IMR-90 (cell line): ENCODE results near the gene PLB1. TPM values are rescaled to one million over a fixed set of nuclear protein-coding genes. Genes with fewer than 3 reads are reported as not detected.

Experiments used
- ATAC-seq: fragments of 200-7000 bp; cut with Tn5 transposase; 2 replicates; pipeline ENCODE4 v1.9.1; 2020; ENCODE audit warnings: low read depth, mild to moderate bottlenecking, moderate library complexity
- BruUV-seq: library from RNA; stranded (reverse); fragments of 400-500 nt; replicated peaks from 2 replicates; lab custom pipeline; 2021; lab: Mats Ljungman, UMichigan
- CTCF ChIA-PET: fragments of 300-600 bp; formaldehyde crosslinking; extraction: SDS; loops from one replicate; lab custom pipeline; 2021; ENCODE audit warnings: antibody characterized with exemption; lab: Yijun Ruan, JAX
- POLR2A ChIA-PET: fragments of 300-600 bp; sonication (Branson Sonifier 250); formaldehyde crosslinking; loops from one replicate; lab custom pipeline; 2022; ENCODE audit warnings: antibody characterized with exemption; ENCODE audit not compliant: unreplicated experiment; lab: Charles Lee
- DNase-seq: peaks from one replicate; pipeline ENCODE4 v3.0.0; 2013
- H2AFZ ChIP-seq: replicated peaks from 2 replicates; pipeline ENCODE3; 2013; ENCODE audit warnings: low read length, mild to moderate bottlenecking; ENCODE audit not compliant: poor library complexity
- H2AK5ac ChIP-seq: 2 replicates; pipeline ENCODE4 v1.6.1; 2013; ENCODE audit warnings: low read depth, low read length, inconsistent platforms
- H2AK9ac ChIP-seq: replicated peaks from 2 replicates; pipeline ENCODE3; 2013; ENCODE audit warnings: mild to moderate bottlenecking, low read depth, low read length, moderate library complexity; ENCODE audit not compliant: poor library complexity
- H2BK120ac ChIP-seq: 2 replicates; pipeline ENCODE4 v1.6.1; 2013; ENCODE audit warnings: low read depth, low read length, inconsistent platforms
- H2BK15ac ChIP-seq: 3 replicates; pipeline ENCODE4 v1.6.1; 2013; ENCODE audit warnings: low read depth, low read length, inconsistent platforms
- H2BK20ac ChIP-seq: 2 replicates; pipeline ENCODE4 v1.6.1; 2013; ENCODE audit warnings: low read depth, mild to moderate bottlenecking, inconsistent platforms, low read length, moderate library complexity
- H2BK5ac ChIP-seq: 2 replicates; pipeline ENCODE4 v1.6.1; 2013; ENCODE audit warnings: mild to moderate bottlenecking, low read depth, low read length, inconsistent platforms; ENCODE audit not compliant: poor library complexity, severe bottlenecking
- H3K14ac ChIP-seq: replicated peaks from 2 replicates; pipeline ENCODE4 v1.6.1; 2013; ENCODE audit warnings: low read depth, low read length, inconsistent platforms
- H3K18ac ChIP-seq: 2 replicates; pipeline ENCODE4 v1.6.1; 2013; ENCODE audit warnings: low read depth, low read length, control low read depth
- H3K23ac ChIP-seq: 2 replicates; pipeline ENCODE4 v1.6.1; 2013; ENCODE audit warnings: low read depth, low read length, inconsistent platforms
- H3K27ac ChIP-seq: 2 replicates; pipeline ENCODE4 v1.5.1; 2013; ENCODE audit warnings: mild to moderate bottlenecking, control low read depth, low read length; ENCODE audit not compliant: insufficient read depth
- H3K27me3 ChIP-seq: 2 replicates; pipeline ENCODE4 v1.6.1; 2013; ENCODE audit warnings: low read length; ENCODE audit not compliant: control insufficient read depth, insufficient read depth
- H3K36me3 ChIP-seq: 2 replicates; pipeline ENCODE4 v1.6.1; 2013; ENCODE audit warnings: low read length, mixed read lengths; ENCODE audit not compliant: control insufficient read depth, insufficient read depth
- H3K4ac ChIP-seq: 2 replicates; pipeline ENCODE4 v1.6.1; 2013; ENCODE audit warnings: low read depth, low read length, inconsistent platforms
- H3K4me1 ChIP-seq: 2 replicates; pipeline ENCODE4 v1.6.1; 2013; ENCODE audit warnings: low read length, mixed read lengths; ENCODE audit not compliant: control insufficient read depth, insufficient read depth
- H3K4me2 ChIP-seq: 2 replicates; pipeline ENCODE4 v1.6.1; 2013; ENCODE audit warnings: low read depth, mild to moderate bottlenecking, control low read depth, low read length, moderate library complexity
- H3K4me3 ChIP-seq: 2 replicates; pipeline ENCODE4 v1.5.1; 2013; ENCODE audit warnings: low read depth, mild to moderate bottlenecking, control low read depth, low read length, moderate library complexity; ENCODE audit not compliant: insufficient read depth
- H3K56ac ChIP-seq: 2 replicates; pipeline ENCODE4 v1.6.1; 2013; ENCODE audit warnings: low read length, inconsistent platforms; ENCODE audit not compliant: insufficient read depth; ENCODE audit errors: extremely low read depth
- H3K79me1 ChIP-seq, 2 experiments: 2 replicates each; pipeline ENCODE4 v1.6.1; 2013; ENCODE audit warnings: low read length in 2 of 2, inconsistent platforms in 1 of 2, low read depth in 1 of 2
- H3K9ac ChIP-seq: 2 replicates; pipeline ENCODE4 v1.6.1; 2013; ENCODE audit warnings: low read depth, low read length, control low read depth
- H3K9me1 ChIP-seq: 2 replicates; pipeline ENCODE4 v1.6.1; 2013; ENCODE audit warnings: low read length, inconsistent platforms; ENCODE audit not compliant: insufficient read depth
- H3K9me3 ChIP-seq: 2 replicates; pipeline ENCODE4 v1.6.1; 2013; ENCODE audit warnings: low read length; ENCODE audit not compliant: control insufficient read depth, insufficient read depth
- H4K20me1 ChIP-seq: 2 replicates; pipeline ENCODE4 v1.6.1; 2013; ENCODE audit warnings: low read length, inconsistent platforms; ENCODE audit not compliant: insufficient read depth
- H4K5ac ChIP-seq: 2 replicates; pipeline ENCODE4 v1.6.1; 2013; ENCODE audit warnings: mild to moderate bottlenecking, low read depth, low read length, control low read depth
- H4K8ac ChIP-seq, 2 experiments: 2 replicates each; pipeline ENCODE4 v1.6.1; 2013; ENCODE audit warnings: low read depth in 2 of 2, low read length in 2 of 2, control low read depth in 1 of 2, inconsistent platforms in 1 of 2
- H4K91ac ChIP-seq: 2 replicates; pipeline ENCODE4 v1.6.1; 2013; ENCODE audit warnings: low read depth, low read length, inconsistent platforms; ENCODE audit not compliant: insufficient read depth
- BHLHE40 ChIP-seq: fragments of 150-350 bp; IDR thresholded peaks from 2 replicates; pipeline ENCODE4 v1.6.1; 2016; ENCODE audit warnings: mild to moderate bottlenecking, low read depth, low read length
- CEBPB ChIP-seq: IDR thresholded peaks from 2 replicates; pipeline ENCODE4 v1.6.1; 2012; ENCODE audit warnings: low read depth, low read length, improper control_type of control experiment
- CHD1 ChIP-seq: IDR thresholded peaks from 2 replicates; pipeline ENCODE4 v1.6.1; 2012; ENCODE audit warnings: low read depth, low read length, improper control_type of control experiment
- FOS ChIP-seq: fragments of 150-350 bp; IDR thresholded peaks from 2 replicates; pipeline ENCODE4 v1.6.1; 2016; ENCODE audit warnings: low read depth, low read length
- MAFK ChIP-seq: IDR thresholded peaks from 2 replicates; pipeline ENCODE4 v1.6.1; 2012; ENCODE audit warnings: low read depth, low read length, improper control_type of control experiment
- NFE2L2 ChIP-seq: fragments of 150-350 bp; IDR thresholded peaks from 2 replicates; pipeline ENCODE4 v1.6.1; 2016; ENCODE audit warnings: low read depth, mild to moderate bottlenecking, low read length
- POLR2A ChIP-seq: IDR thresholded peaks from 2 replicates; pipeline ENCODE4 v1.6.1; 2012; ENCODE audit warnings: mild to moderate bottlenecking, low read depth, low read length
- RAD21 ChIP-seq: IDR thresholded peaks from 2 replicates; pipeline ENCODE4 v1.6.1; 2012; ENCODE audit warnings: low read length, improper control_type of control experiment
- SMC3 ChIP-seq: fragments of 150-350 bp; IDR thresholded peaks from 2 replicates; pipeline ENCODE4 v1.6.1; 2016; ENCODE audit warnings: low read depth, mild to moderate bottlenecking, antibody characterized with exemption, low read length, moderate library complexity
- WGBS, 2 experiments: methylation state at CpG; one replicate each; pipeline versions ENCODE4 v1.1.5 to v1.1.7; 2013; ENCODE audit warnings: missing lambda C conversion rate in 2 of 2; ENCODE audit not compliant: insufficient read length in 1 of 2; ENCODE audit errors: extremely low coverage in 2 of 2; 5-methylcytosine and 5-hydroxymethylcytosine counted together
- dilution Hi-C: fragments of 300-500 bp; cut with HindIII; formaldehyde crosslinking; loops from one replicate; pipeline ENCODE4 v1.14.3; 2018; ENCODE audit warnings: low sequenced_read_pairs; ENCODE audit not compliant: unreplicated experiment
- in situ Hi-C: fragments of 300-500 bp; cut with MboI; formaldehyde crosslinking; loops from 3 replicates; pipeline ENCODE4 v1.14.3; 2019; ENCODE audit warnings: low sequenced_read_pairs, inconsistent platforms, mixed read lengths
- intact Hi-C: fragments of 100-400 bp; cut with micrococcal nuclease; formaldehyde crosslinking; loops from 2 replicates; pipeline ENCODE4 v1.10.0; 2022
- polyA plus RNA-seq, 3 experiments: library from polyadenylated mRNA; depleted of rRNA; stranded (reverse); fragments of >200 nt; gene quantifications; 2 replicates each; pipeline ENCODE4 v1.2.3, GENCODE V29; 2012; ENCODE audit warnings: low replicate concordance in 1 of 3
- total RNA-seq: library from RNA; depleted of rRNA; stranded (reverse); fragments of >200 nt; gene quantifications from 2 replicates; pipeline ENCODE4 v1.2.3, GENCODE V29; 2012
- TF ChIP-seq, protein P1 (sequence below): conservative IDR thresholded peaks from 2 replicates; pipeline ENCODE4 v1.5.1; 2012; ENCODE audit warnings: mild to moderate bottlenecking, low read depth, low read length, improper control_type of control experiment
- TF ChIP-seq, protein P2 (sequence below): fragments of 150-350 bp; IDR thresholded peaks from 2 replicates; pipeline ENCODE4 v1.6.1; 2017; ENCODE audit warnings: mild to moderate bottlenecking, antibody characterized with exemption, low read length, low read depth
- TF ChIP-seq, protein P3 (sequence below): fragments of 150-350 bp; IDR thresholded peaks from 2 replicates; pipeline ENCODE4 v1.6.1; 2016; ENCODE audit warnings: low read depth, mild to moderate bottlenecking, low read length, moderate library complexity, borderline replicate concordance

The PLB1 gene
- total and polyA plus RNA-seq, 2 of the 4 experiments (the other 2 are of a cell fraction), result 0.74 to 0.90 TPM

DNA sequence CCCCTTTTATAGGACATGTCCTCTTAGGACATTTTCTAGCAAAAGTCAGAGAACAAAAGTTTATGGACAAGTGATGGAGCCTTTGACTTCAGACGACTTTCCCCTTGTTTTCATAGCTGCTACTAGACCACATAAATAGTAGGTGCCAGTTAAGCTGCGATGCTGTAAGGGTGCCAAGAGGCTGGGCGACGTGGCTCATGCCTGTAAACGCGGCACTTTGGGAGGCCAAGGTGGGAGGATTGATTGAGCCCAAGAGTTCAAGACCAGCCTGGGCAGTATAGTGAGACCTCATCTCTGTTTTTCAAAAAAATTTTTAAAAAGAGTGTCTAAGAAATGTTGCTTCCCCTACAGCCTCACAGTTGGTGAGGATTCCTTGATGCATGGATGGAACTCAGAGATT lies 2.2 kb upstream of the PLB1 start:
- Histone ChIP-seq H3K4me1 (no peaks in the 10 kb centered on the region), H2AFZ (no peak overlapping the region)
- no peak for DNase-seq

More for the DNA sequence above, 2.2 kb upstream of the PLB1 start:
- Histone ChIP-seq H3K4ac (no peak overlapping the region), H3K4me3 (no peak overlapping the region), H2AK5ac (no peak overlapping the region), H2BK15ac (no peak overlapping the region), H3K4me2 (no peak overlapping the region), H3K36me3 (no peaks in the 10 kb centered on the region), H3K79me1 (no peaks in the 10 kb centered on the region), H3K23ac (no peak overlapping the region), H2BK120ac (no peak overlapping the region), H3K9ac (no peak overlapping the region), H2AK9ac (no peak overlapping the region), H3K9me1 (no peaks in the 10 kb centered on the region), H4K91ac (no peak overlapping the region), H4K8ac (no peak overlapping the region), H3K18ac (no peak overlapping the region), H3K27ac (no peak overlapping the region), H3K9me3 (no peaks in the 10 kb centered on the region), H2BK20ac (no peak overlapping the region), H3K14ac (no peak overlapping the region), H2BK5ac (no peak overlapping the region), H3K56ac (no peak overlapping the region), H4K20me1 (no peaks in the 10 kb centered on the region), H3K27me3 (peaks cover 61% of the 10 kb centered on the region), H4K5ac (no peak overlapping the region)
- no peak for ATAC-seq
- dilution Hi-C loops, result no loop called here
- TF ChIP-seq CEBPB (no peak), MAFK (no peak), POLR2A (no peak), RAD21 (no peak), NFE2L2 (no peak), BHLHE40 (no peak), SMC3 (no peak), CHD1 (no peak), FOS (no peak)
- TF ChIP-seq, protein P1, sequence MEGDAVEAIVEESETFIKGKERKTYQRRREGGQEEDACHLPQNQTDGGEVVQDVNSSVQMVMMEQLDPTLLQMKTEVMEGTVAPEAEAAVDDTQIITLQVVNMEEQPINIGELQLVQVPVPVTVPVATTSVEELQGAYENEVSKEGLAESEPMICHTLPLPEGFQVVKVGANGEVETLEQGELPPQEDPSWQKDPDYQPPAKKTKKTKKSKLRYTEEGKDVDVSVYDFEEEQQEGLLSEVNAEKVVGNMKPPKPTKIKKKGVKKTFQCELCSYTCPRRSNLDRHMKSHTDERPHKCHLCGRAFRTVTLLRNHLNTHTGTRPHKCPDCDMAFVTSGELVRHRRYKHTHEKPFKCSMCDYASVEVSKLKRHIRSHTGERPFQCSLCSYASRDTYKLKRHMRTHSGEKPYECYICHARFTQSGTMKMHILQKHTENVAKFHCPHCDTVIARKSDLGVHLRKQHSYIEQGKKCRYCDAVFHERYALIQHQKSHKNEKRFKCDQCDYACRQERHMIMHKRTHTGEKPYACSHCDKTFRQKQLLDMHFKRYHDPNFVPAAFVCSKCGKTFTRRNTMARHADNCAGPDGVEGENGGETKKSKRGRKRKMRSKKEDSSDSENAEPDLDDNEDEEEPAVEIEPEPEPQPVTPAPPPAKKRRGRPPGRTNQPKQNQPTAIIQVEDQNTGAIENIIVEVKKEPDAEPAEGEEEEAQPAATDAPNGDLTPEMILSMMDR, result no peak
- TF ChIP-seq, protein P2, sequence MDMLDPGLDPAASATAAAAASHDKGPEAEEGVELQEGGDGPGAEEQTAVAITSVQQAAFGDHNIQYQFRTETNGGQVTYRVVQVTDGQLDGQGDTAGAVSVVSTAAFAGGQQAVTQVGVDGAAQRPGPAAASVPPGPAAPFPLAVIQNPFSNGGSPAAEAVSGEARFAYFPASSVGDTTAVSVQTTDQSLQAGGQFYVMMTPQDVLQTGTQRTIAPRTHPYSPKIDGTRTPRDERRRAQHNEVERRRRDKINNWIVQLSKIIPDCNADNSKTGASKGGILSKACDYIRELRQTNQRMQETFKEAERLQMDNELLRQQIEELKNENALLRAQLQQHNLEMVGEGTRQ, result no peak
- TF ChIP-seq, protein P3, sequence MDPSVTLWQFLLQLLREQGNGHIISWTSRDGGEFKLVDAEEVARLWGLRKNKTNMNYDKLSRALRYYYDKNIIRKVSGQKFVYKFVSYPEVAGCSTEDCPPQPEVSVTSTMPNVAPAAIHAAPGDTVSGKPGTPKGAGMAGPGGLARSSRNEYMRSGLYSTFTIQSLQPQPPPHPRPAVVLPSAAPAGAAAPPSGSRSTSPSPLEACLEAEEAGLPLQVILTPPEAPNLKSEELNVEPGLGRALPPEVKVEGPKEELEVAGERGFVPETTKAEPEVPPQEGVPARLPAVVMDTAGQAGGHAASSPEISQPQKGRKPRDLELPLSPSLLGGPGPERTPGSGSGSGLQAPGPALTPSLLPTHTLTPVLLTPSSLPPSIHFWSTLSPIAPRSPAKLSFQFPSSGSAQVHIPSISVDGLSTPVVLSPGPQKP, result no peak
- in situ Hi-C loops, result no loop called here
- POLR2A ChIA-PET, result no interaction called here
- CTCF ChIA-PET, result no interaction called here
- BruUV-seq, result no TSS peak
- intact Hi-C loops, result no loop called here
- no CpG with 5 or more reads among the region's 6 CpGs for WGBS, 2 experiments
